GM19239 (cell line): ENCODE results near the gene PODN.

Source experiments
- DNase-seq: peaks from one replicate; pipeline ENCODE4 v3.0.0; 2011; ENCODE audit warnings: low spot score; ENCODE audit not compliant: insufficient read length
- FAIRE-seq: peaks from 2 replicates; lab custom pipeline; 2011; peaks lifted over from hg19 to GRCh38; lab: Jason Lieb, UNC

Gene PODN

DNA sequence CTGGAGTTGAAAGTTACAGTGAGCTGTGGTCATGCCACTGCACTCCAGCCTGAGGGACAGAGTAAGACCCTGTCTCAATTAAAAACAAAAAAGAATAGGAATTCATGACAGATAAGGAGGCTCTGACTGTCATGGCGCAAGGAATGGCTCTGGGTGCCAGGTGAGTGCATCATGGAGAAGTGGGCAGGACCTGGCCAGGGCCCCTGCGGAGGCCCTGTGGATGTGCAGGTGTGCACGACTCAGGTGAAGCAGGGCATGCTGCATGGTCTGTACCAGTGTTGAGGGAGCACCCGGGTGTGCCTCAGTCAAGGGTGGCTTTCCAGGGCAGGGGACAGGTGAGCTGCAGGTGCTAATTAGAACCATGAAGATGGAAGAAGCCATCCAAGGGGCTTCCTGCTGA, 66.4 kb downstream of the PODN start:
- no peak for FAIRE-seq

DNA sequence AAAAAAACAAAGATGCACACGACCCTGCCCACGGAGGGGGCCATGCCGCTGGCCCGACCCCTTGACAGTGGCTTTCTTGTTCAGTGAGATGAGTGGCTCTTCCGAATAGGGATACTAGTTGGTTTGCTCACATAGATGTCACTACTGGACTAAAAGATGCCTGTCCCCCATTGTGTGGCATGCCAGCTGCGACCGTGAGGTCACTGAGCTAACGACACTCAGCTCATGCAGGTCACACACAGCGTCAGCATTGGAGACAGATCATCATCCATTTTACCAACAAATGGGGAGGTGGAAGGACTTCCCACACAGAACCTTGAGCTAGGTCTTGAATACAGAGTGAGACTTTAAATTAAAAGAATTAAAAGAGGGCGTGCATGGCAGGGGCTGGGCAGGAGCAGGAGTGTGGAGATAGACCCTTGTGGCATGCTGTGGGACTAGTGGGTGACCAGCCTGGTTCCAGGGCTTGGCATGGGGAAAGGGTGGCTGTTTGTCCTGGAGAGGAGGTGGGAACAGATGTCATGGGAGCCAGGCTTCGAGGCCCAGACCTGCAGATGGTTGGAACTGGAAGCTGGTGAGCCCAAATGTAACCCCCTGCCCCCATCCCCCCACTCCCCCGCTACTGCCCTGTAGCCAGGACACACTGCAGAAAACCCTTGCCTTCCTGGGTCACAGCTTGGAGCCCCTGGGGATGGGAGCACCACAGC, 68.0 kb downstream of the PODN start:
- no peak for DNase-seq
- FAIRE-seq: no peak

More for the DNA sequence above, 66.4 kb downstream of the PODN start:
- DNase-seq: no peak

DNA sequence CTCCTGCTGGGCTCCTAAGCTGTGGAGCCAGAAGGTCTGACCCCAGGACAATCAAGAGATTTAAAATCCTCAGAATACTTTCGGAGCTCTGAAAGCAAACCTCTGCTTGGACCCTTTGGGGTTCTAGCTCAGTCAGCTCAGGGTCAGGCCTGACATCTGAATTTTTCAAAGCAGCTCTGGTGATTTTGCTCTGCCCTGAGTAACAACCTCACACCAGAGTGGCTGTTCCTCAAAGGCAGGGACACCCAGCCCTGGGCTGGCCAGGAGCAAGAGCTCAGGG, 68.5 kb downstream of the PODN start:
- no peak for FAIRE-seq

DNA sequence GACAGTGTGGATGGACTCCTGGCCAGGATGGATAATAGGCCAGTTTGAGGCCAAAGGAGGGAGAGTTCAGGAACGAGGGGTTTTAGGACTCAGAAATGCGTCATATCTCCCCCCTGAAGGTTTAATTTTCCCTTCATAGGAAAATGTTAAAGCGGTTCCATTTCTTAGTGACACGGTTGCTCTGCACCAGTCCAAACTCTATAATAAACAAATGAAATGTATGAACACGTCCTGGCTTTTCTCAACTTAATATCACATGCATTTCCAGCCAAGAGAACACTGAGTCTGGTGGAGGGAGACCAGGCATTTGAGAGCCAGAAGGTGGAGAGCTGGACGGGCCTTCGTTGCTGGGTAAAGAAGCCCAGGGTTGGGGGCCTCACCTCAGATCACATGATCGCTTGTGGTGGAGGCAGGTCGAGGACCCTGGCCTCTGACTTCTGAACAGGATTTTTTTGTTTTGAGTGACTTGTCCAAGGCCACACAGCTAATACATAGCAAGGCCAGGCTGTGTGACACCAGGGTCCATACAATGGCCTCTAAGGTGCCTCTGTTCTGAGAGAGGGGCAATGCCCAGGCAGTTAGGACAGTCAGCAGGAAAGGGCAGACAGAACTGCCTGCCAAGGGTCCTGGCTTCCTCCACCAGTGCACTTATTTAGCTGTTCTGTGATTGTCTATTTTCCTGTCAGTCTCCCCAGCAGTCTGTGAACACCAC, 69.0 kb downstream of the PODN start:
- DNase-seq: no peak
- no peak for FAIRE-seq

More for the DNA sequence above, 68.5 kb downstream of the PODN start:
- DNase-seq: no peak

DNA sequence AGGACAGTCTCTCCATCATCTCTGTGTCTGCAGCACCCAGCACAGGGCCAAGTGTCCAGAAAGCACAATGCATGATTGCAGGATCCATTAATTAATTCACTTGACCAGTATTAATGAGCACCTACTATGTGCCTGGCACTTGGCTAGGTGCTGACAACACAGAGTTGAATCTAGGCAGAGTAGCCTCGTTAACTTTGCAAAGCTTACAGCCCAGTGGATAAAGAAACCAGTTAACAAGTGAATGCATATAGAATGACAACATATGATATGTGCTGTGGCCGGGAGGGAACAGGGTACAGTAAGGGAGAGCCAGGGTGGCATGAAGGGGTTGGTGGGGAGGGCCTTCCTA, 69.6 kb downstream of the PODN start:
- DNase-seq (no peak), FAIRE-seq (no peak)

DNA sequence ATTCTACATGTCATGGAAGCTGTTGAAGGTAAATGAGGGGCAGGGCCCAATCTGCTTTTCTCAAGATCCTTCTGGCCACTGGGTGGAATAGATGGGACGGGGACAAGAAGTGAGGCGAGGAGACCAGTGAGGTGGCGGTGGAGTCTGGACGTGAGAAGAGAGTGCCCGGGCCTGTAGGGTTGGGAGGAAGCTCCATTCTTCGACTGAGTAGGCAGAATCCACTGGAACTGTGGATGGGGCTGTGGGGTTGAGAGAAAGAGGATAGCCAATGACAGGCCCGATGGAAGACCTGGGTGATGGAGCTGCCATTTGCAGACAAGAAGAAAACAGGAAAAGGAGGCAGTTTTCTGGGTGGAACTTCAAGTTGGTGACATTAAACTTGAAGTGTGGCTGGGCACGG, 70.2 kb downstream of the PODN start:
- DNase-seq (no peak), FAIRE-seq (no peak)

DNA sequence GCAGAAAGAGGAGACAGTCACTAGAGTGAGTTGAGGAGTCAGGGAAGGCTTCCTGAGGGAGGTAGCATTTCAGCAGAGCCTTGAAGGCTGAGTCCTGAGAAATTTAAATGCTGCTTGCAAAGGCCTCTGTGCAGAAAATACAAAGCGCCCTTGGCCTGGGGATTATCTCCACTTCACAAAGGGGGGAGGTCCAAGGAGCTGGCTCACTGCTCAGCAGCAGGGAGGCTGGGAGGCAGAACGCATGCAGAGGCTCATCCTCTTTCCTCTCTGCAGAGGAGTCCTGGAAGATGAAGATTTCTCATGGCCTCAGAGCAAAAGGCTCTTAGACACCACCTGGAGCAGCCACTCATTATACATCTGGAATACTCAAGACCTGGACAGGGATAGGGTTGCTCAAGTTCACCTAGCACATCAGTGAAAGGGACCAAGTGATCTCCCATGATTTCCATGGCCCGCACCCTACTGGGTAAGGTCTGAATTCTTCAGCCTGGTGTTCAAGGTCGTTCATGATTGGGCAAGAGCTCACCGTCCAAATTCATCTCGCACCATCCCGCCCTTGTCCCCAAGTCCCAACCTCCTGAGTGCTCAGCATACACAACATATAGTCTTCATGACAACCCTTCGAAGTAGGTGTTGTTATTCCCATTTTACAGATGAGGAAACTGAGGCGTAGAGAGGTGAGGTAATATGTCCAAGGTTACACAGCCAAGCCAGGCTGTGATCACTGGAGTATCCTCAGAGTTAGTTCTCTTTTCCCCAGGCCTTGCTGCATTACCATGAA, 71.4 kb downstream of the PODN start:
- FAIRE-seq: no peak
- DNase-seq: no peak

DNA sequence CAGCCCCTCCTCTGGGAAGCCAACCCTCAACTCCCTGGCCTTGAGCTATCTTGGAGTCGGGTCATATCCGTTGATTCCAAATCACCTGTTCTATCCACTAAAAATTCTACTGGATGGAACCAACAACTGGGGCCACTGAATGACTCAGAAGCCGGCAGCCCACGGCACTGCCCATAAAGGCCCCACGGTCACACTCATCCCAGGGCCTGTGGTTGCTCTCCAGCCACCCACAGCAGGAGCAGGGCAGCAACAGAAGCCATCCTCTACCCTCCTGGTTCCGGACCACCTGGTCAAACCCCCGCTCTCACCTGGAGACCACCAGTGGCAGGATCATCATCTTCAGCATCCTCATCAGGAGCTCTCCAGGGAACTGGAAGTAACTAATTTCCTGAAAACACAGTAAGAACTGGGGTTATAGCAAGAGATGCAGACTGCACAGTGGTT, 72.1 kb downstream of the PODN start:
- FAIRE-seq (no peak), DNase-seq (no peak)
